ENCODE results near the gene ZKSCAN5. TPM values are rescaled to one million over a fixed set of nuclear protein-coding genes. Genes with fewer than 3 reads are reported as not detected.
"Not testable (repeated sequence)": the region's sequence is repeated elsewhere in the genome, so short reads cannot be mapped to it uniquely, and the experiment has no call there.

ZKSCAN5 gene
- total and polyA plus RNA-seq, 2 donors (not counting 1 experiment from before 2014, with no cell fraction given) = 9.6 to 17.5 TPM

DNA sequence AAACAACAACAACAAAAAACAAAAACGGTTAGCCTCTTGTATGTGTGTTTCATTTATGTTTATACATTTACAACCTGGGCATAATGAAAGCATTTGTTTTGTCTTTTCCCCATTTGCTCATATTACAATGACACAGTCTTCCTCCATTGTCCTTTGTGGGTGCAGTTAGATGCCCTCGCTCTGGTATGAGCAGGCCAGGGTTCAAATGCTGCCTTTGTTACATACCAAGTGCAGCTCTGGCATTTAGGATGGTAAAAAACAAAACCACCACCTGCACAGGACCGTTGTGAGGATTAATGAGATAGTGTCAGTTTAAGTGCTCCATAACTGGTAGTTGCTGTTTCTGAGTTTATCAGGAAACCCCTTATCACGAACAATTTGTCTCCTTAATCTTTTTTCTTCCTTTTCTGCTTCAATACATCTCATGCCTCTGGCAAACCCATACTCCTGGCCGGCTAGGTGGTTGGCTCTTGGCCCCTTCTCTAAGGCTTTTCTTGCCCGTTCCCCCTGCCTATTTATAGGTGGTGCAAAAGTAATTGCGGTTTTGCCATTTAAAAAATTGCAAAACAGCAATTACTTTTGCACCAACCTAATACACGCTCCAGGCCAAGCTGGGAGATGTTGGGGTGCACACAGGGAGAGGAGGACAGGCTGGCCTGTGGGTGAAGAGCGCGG is 75.0 kb downstream of the ZKSCAN5 start:
- no peak overlapping the region for H3K27ac ChIP-seq (ENCODE audit: insufficient read depth, low read length)
- no peak overlapping the region for H3K9ac ChIP-seq (ENCODE audit: insufficient read depth, low read length)
- H2AFZ ChIP-seq (ENCODE audit: low read length) = peak overlapping the region; percentile 97
- H3K4me1 ChIP-seq (ENCODE audit: control insufficient read depth, extremely low read depth, insufficient read depth, low read length) = peaks cover 7% of the 10 kb centered on the region
- H3K9me3 ChIP-seq (ENCODE audit: control insufficient read depth, insufficient read depth, low read depth, low read length) = no peaks in the 10 kb centered on the region
- H3K4me2 ChIP-seq (ENCODE audit: extremely low read depth, insufficient read depth, low read length) = peak overlapping the region; percentile 95
- H3K27me3 ChIP-seq (ENCODE audit: control insufficient read depth, insufficient read depth, low read length) = no peaks in the 10 kb centered on the region
- no peaks in the 10 kb centered on the region for H4K20me1 ChIP-seq (ENCODE audit: control insufficient read depth, extremely low read depth, insufficient read depth, low read length)
- no peaks in the 10 kb centered on the region for H3K36me3 ChIP-seq (ENCODE audit: control insufficient read depth, insufficient read depth, low read length)
- TF ChIP-seq EZH2 (IDR thresholded peaks at IDR 0.05; ENCODE audit: low read length, missing control alignments) = no peak
- TF ChIP-seq, protein P1, sequence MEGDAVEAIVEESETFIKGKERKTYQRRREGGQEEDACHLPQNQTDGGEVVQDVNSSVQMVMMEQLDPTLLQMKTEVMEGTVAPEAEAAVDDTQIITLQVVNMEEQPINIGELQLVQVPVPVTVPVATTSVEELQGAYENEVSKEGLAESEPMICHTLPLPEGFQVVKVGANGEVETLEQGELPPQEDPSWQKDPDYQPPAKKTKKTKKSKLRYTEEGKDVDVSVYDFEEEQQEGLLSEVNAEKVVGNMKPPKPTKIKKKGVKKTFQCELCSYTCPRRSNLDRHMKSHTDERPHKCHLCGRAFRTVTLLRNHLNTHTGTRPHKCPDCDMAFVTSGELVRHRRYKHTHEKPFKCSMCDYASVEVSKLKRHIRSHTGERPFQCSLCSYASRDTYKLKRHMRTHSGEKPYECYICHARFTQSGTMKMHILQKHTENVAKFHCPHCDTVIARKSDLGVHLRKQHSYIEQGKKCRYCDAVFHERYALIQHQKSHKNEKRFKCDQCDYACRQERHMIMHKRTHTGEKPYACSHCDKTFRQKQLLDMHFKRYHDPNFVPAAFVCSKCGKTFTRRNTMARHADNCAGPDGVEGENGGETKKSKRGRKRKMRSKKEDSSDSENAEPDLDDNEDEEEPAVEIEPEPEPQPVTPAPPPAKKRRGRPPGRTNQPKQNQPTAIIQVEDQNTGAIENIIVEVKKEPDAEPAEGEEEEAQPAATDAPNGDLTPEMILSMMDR (conservative IDR thresholded peaks at IDR 0.05 in 1 of 2, IDR thresholded peaks at IDR 0.05 in 1 of 2; ENCODE audit: low read depth in 1 of 2, low read length in 2 of 2) = no peak
- DNase-seq (ENCODE audit: low read depth in 2 of 2) = peak in 1 of 2 donors; percentile 15
- no peaks in the 10 kb centered on the region for H3K79me2 ChIP-seq (ENCODE audit: control insufficient read depth, insufficient read depth, low read length)
- peak overlapping the region; percentile 58 to 73 (median 64) for H3K4me3 ChIP-seq (replicated peaks in 1 of 4; ENCODE audit: control extremely low read depth in 1 of 4, insufficient read depth in 1 of 4, low read depth in 3 of 4, low read length in 4 of 4)

DNA sequence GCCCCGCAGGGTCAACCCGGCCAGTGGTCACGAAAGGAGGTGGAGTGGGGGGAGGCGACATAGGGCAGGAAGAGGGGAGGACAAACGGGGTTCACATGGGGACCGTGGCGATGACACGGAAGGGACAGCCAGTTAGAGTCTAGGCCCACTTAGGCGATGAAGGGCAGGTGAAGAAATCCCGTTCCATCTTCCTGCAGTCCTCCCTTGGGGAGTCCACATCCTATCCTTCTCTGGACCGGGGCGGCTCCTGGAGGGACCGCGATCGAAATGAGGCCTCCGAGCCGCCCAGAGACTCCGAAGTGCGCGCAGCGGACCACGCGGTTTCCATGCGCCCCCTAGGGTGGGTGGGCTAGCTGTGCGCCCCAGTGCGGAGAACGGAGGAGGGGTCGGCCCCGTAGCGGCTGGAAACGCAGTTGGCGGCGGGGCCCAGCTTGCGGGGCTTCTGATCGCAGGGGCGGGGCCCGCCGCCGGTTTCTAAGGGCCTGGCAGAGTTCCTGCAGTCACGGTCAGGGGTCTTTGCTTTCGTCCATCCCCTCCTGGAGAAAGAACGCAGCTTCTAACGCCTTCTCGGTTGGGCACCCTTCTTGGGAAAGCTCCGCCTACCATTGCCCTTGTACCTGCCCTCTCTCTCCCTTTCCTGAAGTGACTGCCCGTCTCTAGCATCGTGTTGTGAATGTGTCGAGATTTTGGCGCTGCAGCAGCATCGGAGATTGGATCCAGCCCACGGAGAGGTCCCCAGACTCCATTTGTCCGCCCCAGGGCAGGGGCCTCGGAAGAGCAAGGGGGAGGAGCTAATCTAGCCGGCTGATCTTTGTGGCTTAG is 75.7 kb downstream of the ZKSCAN5 start:
- peak overlapping the region; percentile 97 for H2AFZ ChIP-seq (ENCODE audit: low read length)
- no peaks in the 10 kb centered on the region for H3K9me3 ChIP-seq (ENCODE audit: control insufficient read depth, insufficient read depth, low read depth, low read length)
- no peaks in the 10 kb centered on the region for H3K27me3 ChIP-seq (ENCODE audit: control insufficient read depth, insufficient read depth, low read length)
- peaks cover 7% of the 10 kb centered on the region for H3K4me1 ChIP-seq (ENCODE audit: control insufficient read depth, extremely low read depth, insufficient read depth, low read length)
- H3K9ac ChIP-seq (ENCODE audit: insufficient read depth, low read length) = peak overlapping the region; percentile 58
- peak; percentile 40 to 52 for DNase-seq (ENCODE audit: low read depth in 2 of 2)
- peak overlapping the region; percentile 58 to 73 (median 64) for H3K4me3 ChIP-seq (replicated peaks in 1 of 4; ENCODE audit: control extremely low read depth in 1 of 4, insufficient read depth in 1 of 4, low read depth in 3 of 4, low read length in 4 of 4)
- TF ChIP-seq, protein P1 (conservative IDR thresholded peaks at IDR 0.05 in 1 of 2, IDR thresholded peaks at IDR 0.05 in 1 of 2; ENCODE audit: low read depth in 1 of 2, low read length in 2 of 2) = peak; percentile 35 to 38
- no peak for TF ChIP-seq EZH2 (IDR thresholded peaks at IDR 0.05; ENCODE audit: low read length, missing control alignments)
- H3K36me3 ChIP-seq (ENCODE audit: control insufficient read depth, insufficient read depth, low read length) = no peaks in the 10 kb centered on the region
- H4K20me1 ChIP-seq (ENCODE audit: control insufficient read depth, extremely low read depth, insufficient read depth, low read length) = no peaks in the 10 kb centered on the region
- H3K79me2 ChIP-seq (ENCODE audit: control insufficient read depth, insufficient read depth, low read length) = no peaks in the 10 kb centered on the region
- H3K27ac ChIP-seq (ENCODE audit: insufficient read depth, low read length) = no peak overlapping the region
- peak overlapping the region; percentile 95 for H3K4me2 ChIP-seq (ENCODE audit: extremely low read depth, insufficient read depth, low read length)

DNA sequence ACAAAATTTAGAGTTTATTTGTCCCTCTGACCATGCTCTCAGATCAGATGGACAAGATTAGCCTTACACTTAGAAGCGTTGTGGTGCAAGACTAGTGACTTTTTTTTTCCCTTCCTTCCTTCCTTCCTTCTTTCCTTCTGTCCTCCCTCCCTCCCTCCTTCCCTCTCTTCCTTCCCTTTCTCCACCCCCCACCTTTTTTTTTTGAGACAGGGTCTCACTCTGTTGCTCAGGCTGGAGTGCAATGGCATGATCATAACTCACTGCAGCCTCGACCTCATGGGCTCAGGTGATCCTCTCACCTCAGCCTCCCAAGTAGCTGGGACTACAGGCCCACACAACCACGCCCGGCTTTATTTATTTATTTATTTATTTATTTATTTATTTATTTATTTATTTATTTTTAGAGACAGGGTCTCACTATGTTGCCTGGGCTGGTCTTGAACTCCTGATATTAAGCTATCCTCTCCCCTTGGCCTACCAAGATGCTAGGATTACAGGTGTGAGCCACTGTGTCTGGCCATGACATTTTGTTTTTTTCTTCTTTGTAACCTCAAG is 76.4 kb downstream of the ZKSCAN5 start:
- peak overlapping the region; percentile 95 for H3K4me2 ChIP-seq (ENCODE audit: extremely low read depth, insufficient read depth, low read length)
- not testable (repeated sequence) for H2AFZ ChIP-seq (ENCODE audit: low read length); H3K4me1 ChIP-seq (ENCODE audit: control insufficient read depth, extremely low read depth, insufficient read depth, low read length); H3K27me3 ChIP-seq (ENCODE audit: control insufficient read depth, insufficient read depth, low read length); H4K20me1 ChIP-seq (ENCODE audit: control insufficient read depth, extremely low read depth, insufficient read depth, low read length); H3K9me3 ChIP-seq (ENCODE audit: control insufficient read depth, insufficient read depth, low read depth, low read length); H3K79me2 ChIP-seq (ENCODE audit: control insufficient read depth, insufficient read depth, low read length); H3K27ac ChIP-seq (ENCODE audit: insufficient read depth, low read length); DNase-seq (ENCODE audit: low read depth in 2 of 2); H3K9ac ChIP-seq (ENCODE audit: insufficient read depth, low read length); H3K36me3 ChIP-seq (ENCODE audit: control insufficient read depth, insufficient read depth, low read length)
- H3K4me3 ChIP-seq (replicated peaks in 1 of 4; ENCODE audit: control extremely low read depth in 1 of 4, insufficient read depth in 1 of 4, low read depth in 3 of 4, low read length in 4 of 4) = peak overlapping the region in 2 of 4 experiments; percentile 66 to 73

Other genes with a start within 250 kb of the ZKSCAN5 start
- gene MYH16, start 231.8 kb upstream of the ZKSCAN5 start, total RNA-seq = not detected in 2 replicates
- not detected in 2 replicates for gene MYH16, start 231.8 kb upstream of the ZKSCAN5 start, polyA plus RNA-seq
- 162 and 226 TPM in 2 replicates for gene ARPC1A, start 178.8 kb upstream of the ZKSCAN5 start, total RNA-seq
- 184 and 279 TPM in 2 replicates for gene ARPC1A, start 178.8 kb upstream of the ZKSCAN5 start, polyA plus RNA-seq
- 241 and 394 TPM in 2 replicates for gene ARPC1B, start 129.9 kb upstream of the ZKSCAN5 start, total RNA-seq
- 245 and 408 TPM in 2 replicates for gene ARPC1B, start 129.9 kb upstream of the ZKSCAN5 start, polyA plus RNA-seq
- gene PDAP1, start 96.1 kb upstream of the ZKSCAN5 start, total RNA-seq = 29.6 and 34.7 TPM in 2 replicates
- 105 and 136 TPM in 2 replicates for gene PDAP1, start 96.1 kb upstream of the ZKSCAN5 start, polyA plus RNA-seq
- gene BUD31, start 95.7 kb upstream of the ZKSCAN5 start, total RNA-seq = 114 and 129 TPM in 2 replicates
- gene BUD31, start 95.7 kb upstream of the ZKSCAN5 start, polyA plus RNA-seq = 83.4 and 94.8 TPM in 2 replicates
- gene PTCD1, start 65.9 kb upstream of the ZKSCAN5 start, total RNA-seq = 7.2 and 8.1 TPM in 2 replicates
- gene PTCD1, start 65.9 kb upstream of the ZKSCAN5 start, polyA plus RNA-seq = 2.3 and 2.6 TPM in 2 replicates
- 38.0 and 44.9 TPM in 2 replicates for gene CPSF4, start 65.7 kb upstream of the ZKSCAN5 start, total RNA-seq
- gene CPSF4, start 65.7 kb upstream of the ZKSCAN5 start, polyA plus RNA-seq = 17.3 and 21.9 TPM in 2 replicates
- gene ATP5MF, start 38.5 kb upstream of the ZKSCAN5 start, total RNA-seq = 269 and 296 TPM in 2 replicates
- 2,326 and 2,573 TPM in 2 replicates for gene ATP5MF, start 38.5 kb upstream of the ZKSCAN5 start, polyA plus RNA-seq
- 2.3 and 4.8 TPM in 2 replicates for gene ZNF789, start 31.8 kb upstream of the ZKSCAN5 start, total RNA-seq
- 5.5 and 8.7 TPM in 2 replicates for gene ZNF789, start 31.8 kb upstream of the ZKSCAN5 start, polyA plus RNA-seq
- 20.1 and 22.1 TPM in 2 replicates for gene ZNF394, start 4.4 kb upstream of the ZKSCAN5 start, total RNA-seq
- gene ZNF394, start 4.4 kb upstream of the ZKSCAN5 start, polyA plus RNA-seq = 9.1 and 9.5 TPM in 2 replicates
- 8.2 and 9.7 TPM in 2 replicates for gene FAM200A, start 47.5 kb downstream of the ZKSCAN5 start, total RNA-seq
- gene FAM200A, start 47.5 kb downstream of the ZKSCAN5 start, polyA plus RNA-seq = 8.8 and 9.0 TPM in 2 replicates
- 70.1 and 92.6 TPM in 2 replicates for gene ZNF655, start 54.0 kb downstream of the ZKSCAN5 start, total RNA-seq
- gene ZNF655, start 54.0 kb downstream of the ZKSCAN5 start, polyA plus RNA-seq = 59.5 and 60.4 TPM in 2 replicates
- gene TMEM225B, start 93.6 kb downstream of the ZKSCAN5 start, total RNA-seq = 0.51 and 1.2 TPM in 2 replicates
- gene TMEM225B, start 93.6 kb downstream of the ZKSCAN5 start, polyA plus RNA-seq = 0.60 and 1.3 TPM in 2 replicates
- gene ZSCAN25, start 112.3 kb downstream of the ZKSCAN5 start, total RNA-seq = 10.2 and 10.5 TPM in 2 replicates
- 5.4 and 5.7 TPM in 2 replicates for gene ZSCAN25, start 112.3 kb downstream of the ZKSCAN5 start, polyA plus RNA-seq
- gene CYP3A5, start 175.3 kb downstream of the ZKSCAN5 start, total RNA-seq = 8.2 and 12.4 TPM in 2 replicates
- gene CYP3A5, start 175.3 kb downstream of the ZKSCAN5 start, polyA plus RNA-seq = 0.51 and 1.9 TPM in 2 replicates
- 23.9 and 37.8 TPM in 2 replicates for gene CYP3A7, start 230.5 kb downstream of the ZKSCAN5 start, total RNA-seq
- 0.16 and 0.44 TPM in 2 replicates for gene CYP3A7, start 230.5 kb downstream of the ZKSCAN5 start, polyA plus RNA-seq